H9 (cell line): ENCODE measurements around the gene SPIRE2. TPM values are rescaled to one million over a fixed set of nuclear protein-coding genes. Genes with fewer than 3 reads are reported as not detected.

Source experiments
- DNase-seq: peaks from one replicate; pipeline ENCODE4 v3.0.0-alpha.2; 2017
- H2AFZ ChIP-seq: one replicate; pipeline ENCODE4 v1.6.1; 2013; ENCODE audit warnings: mild to moderate bottlenecking, low read length, control low read depth, moderate library complexity
- H2AK5ac ChIP-seq: 2 replicates; pipeline ENCODE4 v1.6.1; 2013; ENCODE audit warnings: low read length, control low read depth, mixed read lengths; ENCODE audit not compliant: insufficient read length
- H2BK120ac ChIP-seq: one replicate; pipeline ENCODE4 v1.6.1; 2013; ENCODE audit warnings: low read depth, mild to moderate bottlenecking, low read length, control low read depth, inconsistent platforms; ENCODE audit not compliant: poor library complexity, severe bottlenecking
- H2BK12ac ChIP-seq: 2 replicates; pipeline ENCODE4 v1.6.1; 2013; ENCODE audit warnings: low read length, control low read depth, mixed read lengths, low read depth; ENCODE audit not compliant: insufficient read length
- H2BK15ac ChIP-seq: 2 replicates; pipeline ENCODE4 v1.6.1; 2013; ENCODE audit warnings: low read depth, low read length, control low read depth
- H2BK20ac ChIP-seq: one replicate; pipeline ENCODE4 v1.6.1; 2013; ENCODE audit warnings: low read depth, mild to moderate bottlenecking, low read length, control low read depth, inconsistent platforms; ENCODE audit not compliant: poor library complexity, severe bottlenecking
- H2BK5ac ChIP-seq: 2 replicates; pipeline ENCODE4 v1.6.1; 2013; ENCODE audit warnings: low read length, control low read depth, mixed read lengths; ENCODE audit not compliant: insufficient read length
- H3K14ac ChIP-seq: 2 replicates; pipeline ENCODE4 v1.6.1; 2013; ENCODE audit warnings: low read length, control low read depth; ENCODE audit not compliant: insufficient read depth
- H3K18ac ChIP-seq: 2 replicates; pipeline ENCODE4 v1.6.1; 2013; ENCODE audit warnings: low read depth, mild to moderate bottlenecking, mixed read lengths, low read length, control low read depth; ENCODE audit not compliant: insufficient read length
- H3K23ac ChIP-seq: 2 replicates; pipeline ENCODE4 v1.6.1; 2013; ENCODE audit warnings: low read length, control low read depth, mixed read lengths, low read depth; ENCODE audit not compliant: insufficient read length
- H3K23me2 ChIP-seq: 2 replicates; pipeline ENCODE4 v1.6.1; 2013; ENCODE audit warnings: low read depth, mild to moderate bottlenecking, mixed read lengths, low read length, control low read depth; ENCODE audit not compliant: insufficient read length, poor library complexity, severe bottlenecking
- H3K27ac ChIP-seq: 2 replicates; pipeline ENCODE4 v1.5.1; 2013; ENCODE audit warnings: low read length, control low read depth, mixed read lengths, low read depth; ENCODE audit not compliant: insufficient read length
- H3K27me3 ChIP-seq: 2 replicates; pipeline ENCODE4 v1.6.1; 2013; ENCODE audit warnings: low read length, control low read depth, inconsistent platforms; ENCODE audit not compliant: insufficient read depth
- H3K4ac ChIP-seq: 2 replicates; pipeline ENCODE4 v1.6.1; 2013; ENCODE audit warnings: low read depth, mild to moderate bottlenecking, control low read depth, inconsistent platforms, low read length, moderate library complexity
- H3K4me1 ChIP-seq: 2 replicates; pipeline ENCODE4 v1.6.1; 2013; ENCODE audit warnings: low read length, control low read depth, inconsistent platforms; ENCODE audit not compliant: insufficient read depth
- H3K4me2 ChIP-seq: 2 replicates; pipeline ENCODE4 v1.6.1; 2013; ENCODE audit warnings: low read length, control low read depth, mixed read lengths; ENCODE audit not compliant: insufficient read length, insufficient read depth
- H3K56ac ChIP-seq: 2 replicates; pipeline ENCODE4 v1.6.1; 2013; ENCODE audit warnings: low read depth, mild to moderate bottlenecking, mixed read lengths, low read length, control low read depth; ENCODE audit not compliant: insufficient read length
- H3K79me1 ChIP-seq: 2 replicates; pipeline ENCODE4 v1.6.1; 2013; ENCODE audit warnings: low read depth, mild to moderate bottlenecking, moderate library complexity, low read length, control low read depth, inconsistent platforms; ENCODE audit not compliant: insufficient read depth, poor library complexity, severe bottlenecking
- H3K79me2 ChIP-seq: 2 replicates; pipeline ENCODE4 v1.6.1; 2013; ENCODE audit warnings: low read length, control low read depth, inconsistent platforms; ENCODE audit not compliant: insufficient read depth
- H3K9ac ChIP-seq: 2 replicates; pipeline ENCODE4 v1.6.1; 2013; ENCODE audit warnings: low read length, control low read depth, mixed read lengths; ENCODE audit not compliant: insufficient read length; ENCODE audit errors: extremely low read depth
- H3K9me3 ChIP-seq: one replicate; pipeline ENCODE4 v1.6.1; 2013; ENCODE audit warnings: low read depth, low read length, inconsistent platforms; ENCODE audit not compliant: control insufficient read depth
- H3T11ph ChIP-seq: one replicate; pipeline ENCODE4 v1.6.1; 2013; ENCODE audit warnings: mild to moderate bottlenecking, low read length, control low read depth, inconsistent platforms
- H4K20me1 ChIP-seq: one replicate; pipeline ENCODE4 v1.6.1; 2013; ENCODE audit not compliant: control insufficient read depth, insufficient read length, insufficient read depth
- H4K5ac ChIP-seq: 2 replicates; pipeline ENCODE4 v1.6.1; 2013; ENCODE audit warnings: low read depth, mild to moderate bottlenecking, mixed read lengths, low read length, control low read depth; ENCODE audit not compliant: insufficient read length
- H4K8ac ChIP-seq: replicated peaks from 2 replicates; pipeline ENCODE4 v1.6.1; 2013; ENCODE audit warnings: low read length, control low read depth, mixed read lengths, low read depth; ENCODE audit not compliant: insufficient read length
- H4K91ac ChIP-seq: 2 replicates; pipeline ENCODE4 v1.6.1; 2013; ENCODE audit warnings: low read depth, mild to moderate bottlenecking, moderate library complexity, mixed read lengths, low read length, control low read depth; ENCODE audit not compliant: insufficient read length
- H3K27ac Mint-ChIP-seq, 3 experiments: 2 replicates in 2 of 3; 3 replicates in 1 of 3; pipeline ENCODE4 v1.8.0; 2020 to 2021; ENCODE audit warnings: mixed read lengths in 3 of 3, mild to moderate bottlenecking in 1 of 3, moderate library complexity in 1 of 3
- H3K27me3 Mint-ChIP-seq: 2 replicates; pipeline ENCODE4 v1.8.0; 2021; ENCODE audit warnings: low read depth, mild to moderate bottlenecking, moderate library complexity, mixed read lengths
- H3K36me3 Mint-ChIP-seq, 3 experiments: 2 replicates in 2 of 3; 3 replicates in 1 of 3; pipeline ENCODE4 v1.8.0; 2020 to 2021; ENCODE audit warnings: low read depth in 3 of 3, mixed read lengths in 3 of 3; ENCODE audit not compliant: insufficient read depth in 1 of 3
- H3K4me1 Mint-ChIP-seq, 2 experiments: 2 replicates each; pipeline ENCODE4 v1.8.0; 2020; ENCODE audit warnings: mixed read lengths in 2 of 2
- H3K4me3 Mint-ChIP-seq, 2 experiments: 2 replicates in 1 of 2; 3 replicates in 1 of 2; pipeline ENCODE4 v1.8.0; 2020 to 2021; ENCODE audit warnings: mild to moderate bottlenecking in 2 of 2, mixed read lengths in 2 of 2, moderate library complexity in 1 of 2
- H3K9me3 Mint-ChIP-seq, 2 experiments: 2 replicates in 1 of 2; 3 replicates in 1 of 2; pipeline ENCODE4 v1.8.0; 2020; ENCODE audit warnings: mild to moderate bottlenecking in 2 of 2, mixed read lengths in 2 of 2, moderate library complexity in 1 of 2
- WGBS: extraction: QIAGEN DNeasy Blood & Tissue Kit; methylation state at CpG from one replicate; pipeline ENCODE4 v1.1.7; 2013; ENCODE audit warnings: missing lambda C conversion rate, low lambda C conversion rate, mixed read lengths; ENCODE audit not compliant: insufficient read length; ENCODE audit errors: extremely low coverage; 5-methylcytosine and 5-hydroxymethylcytosine counted together
- total RNA-seq: library from RNA; stranded (reverse); gene quantifications from 2 replicates; pipeline ENCODE4 v1.2.1, GENCODE V29; 2021
- TF ChIP-seq, protein P1 (sequence below): fragments of 200-600 bp; sonication (generic); conservative IDR thresholded peaks from 3 replicates; pipeline ENCODE4 v1.8.0; 2021; ENCODE audit warnings: antibody characterized with exemption, mild to moderate bottlenecking

Gene SPIRE2
- total RNA-seq, 1 experiment from 2014 or later = 6.9 TPM

DNA sequence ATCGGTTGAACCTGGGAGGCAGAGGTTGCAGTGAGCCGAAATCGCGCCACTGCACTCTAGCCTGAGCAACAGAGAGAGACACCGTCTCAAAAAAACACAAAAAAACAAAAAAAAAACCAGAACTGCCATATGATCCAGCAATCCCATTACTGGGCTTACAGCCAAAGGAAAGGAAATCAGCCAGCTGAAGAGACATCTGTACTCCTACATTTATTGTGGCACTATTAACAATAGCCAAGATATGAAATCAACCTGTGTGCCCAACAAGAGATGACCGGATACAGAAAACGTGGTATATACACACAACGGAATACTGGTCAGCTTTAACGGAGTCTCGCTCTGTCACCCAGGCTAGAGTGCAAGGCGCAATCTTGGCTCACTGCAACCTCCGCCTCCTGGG is 26.5 kb upstream of the SPIRE2 start:
- Histone ChIP-seq H3K27me3 (no peaks in the 10 kb centered on the region), H3K79me2 (no peaks in the 10 kb centered on the region), H3K9ac (no peak overlapping the region), H2BK20ac (no peak overlapping the region), H4K5ac (no peak overlapping the region), H2AK5ac (no peak overlapping the region), H3T11ph (no peak overlapping the region), H3K14ac (no peak overlapping the region), H2BK120ac (no peak overlapping the region), H3K56ac (no peak overlapping the region), H4K8ac (no peak overlapping the region), H4K20me1 (no peaks in the 10 kb centered on the region), H4K91ac (no peak overlapping the region), H2BK15ac (no peak overlapping the region), H2BK12ac (no peak overlapping the region), H3K27ac (no peak overlapping the region), H3K23ac (no peak overlapping the region), H3K79me1 (no peaks in the 10 kb centered on the region), H3K4me1 (no peaks in the 10 kb centered on the region), H3K9me3 (no peaks in the 10 kb centered on the region), H3K18ac (no peak overlapping the region), H2AFZ (no peak overlapping the region), H3K4ac (no peak overlapping the region), H3K4me2 (no peak overlapping the region), H2BK5ac (no peak overlapping the region), H3K23me2 (no peaks in the 10 kb centered on the region)
- Mint-ChIP-seq H3K9me3 (no peaks in the 10 kb centered on the region), H3K36me3 (peaks cover 50 to 81% (median 66%) of the 10 kb centered on the region in 3 experiments), H3K27ac (no peak overlapping the region), H3K27me3 (no peaks in the 10 kb centered on the region), H3K4me3 (no peak overlapping the region), H3K4me1 (no peaks in the 10 kb centered on the region)
- DNase-seq = no peak
- WGBS = no CpG with 5 or more reads among the region's 12 CpGs
- TF ChIP-seq, protein P1, sequence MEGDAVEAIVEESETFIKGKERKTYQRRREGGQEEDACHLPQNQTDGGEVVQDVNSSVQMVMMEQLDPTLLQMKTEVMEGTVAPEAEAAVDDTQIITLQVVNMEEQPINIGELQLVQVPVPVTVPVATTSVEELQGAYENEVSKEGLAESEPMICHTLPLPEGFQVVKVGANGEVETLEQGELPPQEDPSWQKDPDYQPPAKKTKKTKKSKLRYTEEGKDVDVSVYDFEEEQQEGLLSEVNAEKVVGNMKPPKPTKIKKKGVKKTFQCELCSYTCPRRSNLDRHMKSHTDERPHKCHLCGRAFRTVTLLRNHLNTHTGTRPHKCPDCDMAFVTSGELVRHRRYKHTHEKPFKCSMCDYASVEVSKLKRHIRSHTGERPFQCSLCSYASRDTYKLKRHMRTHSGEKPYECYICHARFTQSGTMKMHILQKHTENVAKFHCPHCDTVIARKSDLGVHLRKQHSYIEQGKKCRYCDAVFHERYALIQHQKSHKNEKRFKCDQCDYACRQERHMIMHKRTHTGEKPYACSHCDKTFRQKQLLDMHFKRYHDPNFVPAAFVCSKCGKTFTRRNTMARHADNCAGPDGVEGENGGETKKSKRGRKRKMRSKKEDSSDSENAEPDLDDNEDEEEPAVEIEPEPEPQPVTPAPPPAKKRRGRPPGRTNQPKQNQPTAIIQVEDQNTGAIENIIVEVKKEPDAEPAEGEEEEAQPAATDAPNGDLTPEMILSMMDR = no peak
